ENCODE data around the gene EIF4A3. TPM values are rescaled to one million over a fixed set of nuclear protein-coding genes. Genes with fewer than 3 reads are reported as not detected.

The EIF4A3 gene
- total and polyA plus RNA-seq, 8 donors = 58.5 to 90.7 (median 84.3) TPM

GRCh38 chr17:80187515-80187941 lies 40.6 kb upstream of the EIF4A3 start:
- Histone ChIP-seq H3K4me1 (peaks cover 4 to 19% of the 10 kb centered on the region in 2 donors), H3K27me3 (peaks cover 0 to 4% of the 10 kb centered on the region in 2 donors), H3K36me3 (no peaks in the 10 kb centered on the region), H3K9me3 (no peaks in the 10 kb centered on the region), H3K27ac (peak overlapping the region in 1 of 2 donors; percentile 24), H3K4me3 (peak overlapping the region in 1 of 2 donors; percentile 4)
- DNase-seq (peak in 3 of 4 donors; percentile 18 to 85 (median 59)), ATAC-seq (peak; percentile 90)
- intact Hi-C loops (cut with DNase I) = no loop called here
- TF ChIP-seq, protein P1, sequence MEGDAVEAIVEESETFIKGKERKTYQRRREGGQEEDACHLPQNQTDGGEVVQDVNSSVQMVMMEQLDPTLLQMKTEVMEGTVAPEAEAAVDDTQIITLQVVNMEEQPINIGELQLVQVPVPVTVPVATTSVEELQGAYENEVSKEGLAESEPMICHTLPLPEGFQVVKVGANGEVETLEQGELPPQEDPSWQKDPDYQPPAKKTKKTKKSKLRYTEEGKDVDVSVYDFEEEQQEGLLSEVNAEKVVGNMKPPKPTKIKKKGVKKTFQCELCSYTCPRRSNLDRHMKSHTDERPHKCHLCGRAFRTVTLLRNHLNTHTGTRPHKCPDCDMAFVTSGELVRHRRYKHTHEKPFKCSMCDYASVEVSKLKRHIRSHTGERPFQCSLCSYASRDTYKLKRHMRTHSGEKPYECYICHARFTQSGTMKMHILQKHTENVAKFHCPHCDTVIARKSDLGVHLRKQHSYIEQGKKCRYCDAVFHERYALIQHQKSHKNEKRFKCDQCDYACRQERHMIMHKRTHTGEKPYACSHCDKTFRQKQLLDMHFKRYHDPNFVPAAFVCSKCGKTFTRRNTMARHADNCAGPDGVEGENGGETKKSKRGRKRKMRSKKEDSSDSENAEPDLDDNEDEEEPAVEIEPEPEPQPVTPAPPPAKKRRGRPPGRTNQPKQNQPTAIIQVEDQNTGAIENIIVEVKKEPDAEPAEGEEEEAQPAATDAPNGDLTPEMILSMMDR (IDR thresholded peaks at IDR 0.05) = no peak

GRCh38 chr17:80187090-80187489 lies 40.2 kb upstream of the EIF4A3 start:
- Histone ChIP-seq H3K36me3 (no peaks in the 10 kb centered on the region), H3K9me3 (no peaks in the 10 kb centered on the region), H3K4me1 (peaks cover 4 to 19% of the 10 kb centered on the region in 2 donors), H3K27me3 (peaks cover 0 to 4% of the 10 kb centered on the region in 2 donors), H3K4me3 (peak overlapping the region in 1 of 2 donors; percentile 4), H3K27ac (peak overlapping the region in 1 of 2 donors; percentile 24)
- DNase-seq (no peak), ATAC-seq (peak; percentile 35)
- TF ChIP-seq, protein P1 (IDR thresholded peaks at IDR 0.05) = no peak
- intact Hi-C loops (cut with DNase I) = no loop called here

DNA sequence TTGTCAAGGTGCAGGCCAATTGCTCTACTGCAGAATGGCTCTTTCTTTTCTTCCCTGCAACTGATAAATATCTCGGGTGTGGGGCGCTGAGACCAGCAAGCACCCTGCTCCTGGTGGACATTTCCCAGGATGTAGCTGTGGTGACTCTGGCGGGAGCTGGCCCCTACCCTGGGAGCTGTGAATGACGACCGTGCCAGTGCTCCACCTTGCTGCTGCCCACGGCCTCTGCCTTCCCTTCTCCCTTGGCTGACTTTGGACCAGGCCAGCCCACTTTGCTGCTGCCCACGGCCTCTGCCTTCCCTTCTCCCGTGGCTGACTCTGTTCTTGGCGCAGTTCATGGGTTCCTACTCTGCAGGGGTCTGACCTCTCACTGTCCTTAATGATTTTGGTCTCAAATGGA lies 39.0 kb upstream of the EIF4A3 start:
- TF ChIP-seq, protein P1 (IDR thresholded peaks at IDR 0.05) = no peak
- intact Hi-C loops (cut with DNase I) = no loop called here

DNA sequence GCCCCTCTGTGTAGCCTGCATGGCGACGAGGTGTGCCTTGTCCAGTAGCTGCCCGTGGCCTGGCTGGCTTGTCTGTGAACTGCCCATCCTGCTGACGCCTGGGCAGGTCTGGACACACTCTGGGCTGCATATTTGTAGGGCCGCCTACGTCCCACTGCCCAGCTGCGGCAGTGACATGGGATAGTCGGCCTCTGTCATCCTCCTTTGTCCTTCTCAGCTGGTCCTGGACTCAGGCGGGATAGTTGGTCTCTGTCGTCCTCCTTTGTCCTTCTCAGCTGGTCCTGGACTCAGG lies 37.4 kb upstream of the EIF4A3 start:
- no peak for ATAC-seq
- peaks cover 0 to 11% of the 10 kb centered on the region in 2 donors for H3K4me1 ChIP-seq
- H3K36me3 ChIP-seq = no peaks in the 10 kb centered on the region
- H3K27ac ChIP-seq = no peak overlapping the region
- DNase-seq = no peak
- no peaks in the 10 kb centered on the region for H3K27me3 ChIP-seq
- no peaks in the 10 kb centered on the region for H3K9me3 ChIP-seq
- H3K4me3 ChIP-seq = no peak overlapping the region
- intact Hi-C loops (cut with DNase I) = no loop called here
- TF ChIP-seq, protein P1 (IDR thresholded peaks at IDR 0.05) = no peak

More for the DNA sequence above, 39.0 kb upstream of the EIF4A3 start:
- H3K4me1 ChIP-seq = peaks cover 0 to 11% of the 10 kb centered on the region in 2 donors
- H3K9me3 ChIP-seq = no peaks in the 10 kb centered on the region
- ATAC-seq (no peak), DNase-seq (no peak)
- no peaks in the 10 kb centered on the region for H3K27me3 ChIP-seq
- no peak overlapping the region for H3K4me3 ChIP-seq
- no peak overlapping the region for H3K27ac ChIP-seq
- no peaks in the 10 kb centered on the region for H3K36me3 ChIP-seq

GRCh38 chr17:80183581-80184422 lies 36.9 kb upstream of the EIF4A3 start:
- H3K4me3 ChIP-seq = no peak overlapping the region
- peaks cover 0 to 11% of the 10 kb centered on the region in 2 donors for H3K4me1 ChIP-seq
- ATAC-seq (no peak), DNase-seq (no peak)
- intact Hi-C loops (cut with DNase I) = no loop called here
- H3K27ac ChIP-seq = no peak overlapping the region
- no peaks in the 10 kb centered on the region for H3K27me3 ChIP-seq
- H3K9me3 ChIP-seq = no peaks in the 10 kb centered on the region
- no peaks in the 10 kb centered on the region for H3K36me3 ChIP-seq
- TF ChIP-seq, protein P1 (IDR thresholded peaks at IDR 0.05) = no peak

Measured in left lung (tissue), 10 donors.